Measurements from ENCODE around the gene BRWD1.
"Not testable (repeated sequence)": the region's sequence is repeated elsewhere in the genome, so short reads cannot be mapped to it uniquely, and the experiment has no call there.

The BRWD1 gene

GRCh38 chr21:39142972-39143371 lies 170.5 kb downstream of the BRWD1 start:
- H3K9ac ChIP-seq (ENCODE audit: insufficient read length, low read depth): no peak overlapping the region
- no peak for DNase-seq (ENCODE audit: low read depth, low spot score)

GRCh38 chr21:39141502-39141901 lies 171.9 kb downstream of the BRWD1 start:
- no peak for DNase-seq (ENCODE audit: low read depth, low spot score)

More at GRCh38 chr21:39142972-39143371, 170.5 kb downstream of the BRWD1 start:
- Histone ChIP-seq H3K36me3 (ENCODE audit: insufficient read depth, insufficient read length, low read length) (no peaks in the 10 kb centered on the region), H3K4me1 (ENCODE audit: insufficient read depth, insufficient read length) (no peaks in the 10 kb centered on the region), H3K9me3 (ENCODE audit: insufficient read depth, low read length) (no peaks in the 10 kb centered on the region; the same call in 1 of the 2 replicates), H3K27me3 (ENCODE audit: insufficient read depth, insufficient read length) (no peaks in the 10 kb centered on the region), H3K4me3 (ENCODE audit: insufficient read length, low read depth) (no peak overlapping the region)
- TF ChIP-seq SUZ12 (IDR thresholded peaks at IDR 0.05; ENCODE audit: extremely low read depth, insufficient read depth, insufficient read length) (no peak), ZNF274 (IDR thresholded peaks at IDR 0.05; ENCODE audit: low read depth, low read length) (no peak), YY1 (IDR thresholded peaks at IDR 0.05; ENCODE audit: insufficient read depth, insufficient read length) (no peak)

GRCh38 chr21:39137248-39138178 lies 175.9 kb downstream of the BRWD1 start:
- peak; percentile 66 for DNase-seq (ENCODE audit: low read depth, low spot score)

More at GRCh38 chr21:39141502-39141901, 171.9 kb downstream of the BRWD1 start:
- peaks cover 3% of the 10 kb centered on the region for H3K4me1 ChIP-seq (ENCODE audit: insufficient read depth, insufficient read length)
- H3K9ac ChIP-seq (ENCODE audit: insufficient read length, low read depth): no peak overlapping the region
- no peak overlapping the region for H3K4me3 ChIP-seq (ENCODE audit: insufficient read length, low read depth)
- TF ChIP-seq SUZ12 (IDR thresholded peaks at IDR 0.05; ENCODE audit: extremely low read depth, insufficient read depth, insufficient read length) (no peak), ZNF274 (IDR thresholded peaks at IDR 0.05; ENCODE audit: low read depth, low read length) (no peak), YY1 (IDR thresholded peaks at IDR 0.05; ENCODE audit: insufficient read depth, insufficient read length) (no peak)
- no peaks in the 10 kb centered on the region for H3K27me3 ChIP-seq (ENCODE audit: insufficient read depth, insufficient read length)
- H3K9me3 ChIP-seq (ENCODE audit: insufficient read depth, low read length): no peaks in the 10 kb centered on the region; the same call in 1 of the 2 replicates
- H3K36me3 ChIP-seq (ENCODE audit: insufficient read depth, insufficient read length, low read length): no peaks in the 10 kb centered on the region

GRCh38 chr21:39136711-39137110 lies 176.7 kb downstream of the BRWD1 start:
- no peak for DNase-seq (ENCODE audit: low read depth, low spot score)

More at GRCh38 chr21:39137248-39138178, 175.9 kb downstream of the BRWD1 start:
- H3K27me3 ChIP-seq (ENCODE audit: insufficient read depth, insufficient read length): no peaks in the 10 kb centered on the region
- H3K36me3 ChIP-seq (ENCODE audit: insufficient read depth, insufficient read length, low read length): no peaks in the 10 kb centered on the region
- TF ChIP-seq SUZ12 (IDR thresholded peaks at IDR 0.05; ENCODE audit: extremely low read depth, insufficient read depth, insufficient read length) (no peak), ZNF274 (IDR thresholded peaks at IDR 0.05; ENCODE audit: low read depth, low read length) (no peak), YY1 (IDR thresholded peaks at IDR 0.05; ENCODE audit: insufficient read depth, insufficient read length) (no peak)
- peak overlapping the region; percentile 32 for H3K9ac ChIP-seq (ENCODE audit: insufficient read length, low read depth)
- H3K4me1 ChIP-seq (ENCODE audit: insufficient read depth, insufficient read length): peaks cover 4% of the 10 kb centered on the region
- H3K4me3 ChIP-seq (ENCODE audit: insufficient read length, low read depth): no peak overlapping the region
- H3K9me3 ChIP-seq (ENCODE audit: insufficient read depth, low read length): no peaks in the 10 kb centered on the region

GRCh38 chr21:39136138-39136537 lies 177.3 kb downstream of the BRWD1 start:
- not testable (repeated sequence) for DNase-seq (ENCODE audit: low read depth, low spot score); H3K9me3 ChIP-seq (ENCODE audit: insufficient read depth, low read length); H3K4me3 ChIP-seq (ENCODE audit: insufficient read length, low read depth); H3K36me3 ChIP-seq (ENCODE audit: insufficient read depth, insufficient read length, low read length); H3K27me3 ChIP-seq (ENCODE audit: insufficient read depth, insufficient read length); H3K9ac ChIP-seq (ENCODE audit: insufficient read length, low read depth); H3K4me1 ChIP-seq (ENCODE audit: insufficient read depth, insufficient read length)

More at GRCh38 chr21:39136711-39137110, 176.7 kb downstream of the BRWD1 start:
- no peak overlapping the region for H3K4me3 ChIP-seq (ENCODE audit: insufficient read length, low read depth)
- H3K9ac ChIP-seq (ENCODE audit: insufficient read length, low read depth): no peak overlapping the region
- no peaks in the 10 kb centered on the region for H3K36me3 ChIP-seq (ENCODE audit: insufficient read depth, insufficient read length, low read length)
- TF ChIP-seq ZNF274 (IDR thresholded peaks at IDR 0.05; ENCODE audit: low read depth, low read length) (no peak), YY1 (IDR thresholded peaks at IDR 0.05; ENCODE audit: insufficient read depth, insufficient read length) (no peak), SUZ12 (IDR thresholded peaks at IDR 0.05; ENCODE audit: extremely low read depth, insufficient read depth, insufficient read length) (no peak)
- H3K4me1 ChIP-seq (ENCODE audit: insufficient read depth, insufficient read length): peaks cover 4% of the 10 kb centered on the region
- no peaks in the 10 kb centered on the region for H3K9me3 ChIP-seq (ENCODE audit: insufficient read depth, low read length)
- no peaks in the 10 kb centered on the region for H3K27me3 ChIP-seq (ENCODE audit: insufficient read depth, insufficient read length)

GRCh38 chr21:39134288-39134810 lies 179.1 kb downstream of the BRWD1 start:
- Histone ChIP-seq H3K9me3 (ENCODE audit: insufficient read depth, low read length) (peaks cover 11% of the 10 kb centered on the region; the same call in 1 of the 2 replicates), H3K4me1 (ENCODE audit: insufficient read depth, insufficient read length) (peaks cover 4% of the 10 kb centered on the region), H3K4me3 (ENCODE audit: insufficient read length, low read depth) (no peak overlapping the region), H3K9ac (ENCODE audit: insufficient read length, low read depth) (no peak overlapping the region), H3K27me3 (ENCODE audit: insufficient read depth, insufficient read length) (no peaks in the 10 kb centered on the region), H3K36me3 (ENCODE audit: insufficient read depth, insufficient read length, low read length) (no peaks in the 10 kb centered on the region)
- DNase-seq (ENCODE audit: low read depth, low spot score): no peak
- no peak for TF ChIP-seq SUZ12 (IDR thresholded peaks at IDR 0.05; ENCODE audit: extremely low read depth, insufficient read depth, insufficient read length)
- TF ChIP-seq YY1 (IDR thresholded peaks at IDR 0.05; ENCODE audit: insufficient read depth, insufficient read length): no peak
- TF ChIP-seq ZNF274 (IDR thresholded peaks at IDR 0.05; ENCODE audit: low read depth, low read length): no peak

Measured in NT2/D1 (cell line).